HG02884 (cell line): ENCODE measurements around the gene KCNN2.

ENCODE experiments used
- ATAC-seq: cut with Tn5 transposase; IDR thresholded peaks from one replicate; pipeline ENCODE4 v1.9.1; 2021; ENCODE audit warnings: mild to moderate bottlenecking, moderate library complexity; ENCODE audit not compliant: unreplicated experiment

KCNN2 gene

DNA sequence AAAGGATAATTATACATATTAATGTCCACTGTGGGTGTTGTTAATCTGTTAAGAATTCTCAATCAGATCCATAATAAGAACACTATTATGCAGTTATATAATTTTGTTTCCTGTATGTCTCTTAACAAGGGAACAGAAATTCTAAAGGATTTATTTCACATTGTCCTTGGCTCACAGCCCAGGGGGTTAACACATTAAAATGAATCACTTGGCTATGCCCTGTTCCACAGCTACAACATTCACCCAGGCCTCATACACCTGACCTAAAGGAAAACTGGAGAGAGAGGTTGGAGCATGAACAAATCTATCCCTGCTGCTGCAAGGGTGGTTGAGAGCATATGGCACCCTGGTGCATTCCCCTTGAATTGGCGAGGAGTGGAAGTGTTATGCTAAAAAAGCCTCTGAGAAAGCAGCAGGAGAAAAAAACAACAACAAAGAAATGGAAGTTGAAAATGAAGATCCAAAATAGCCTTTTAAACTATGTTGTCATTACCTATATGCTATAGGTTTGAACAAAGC lies 116.0 kb downstream of the KCNN2 start:
- ATAC-seq, result no peak

DNA sequence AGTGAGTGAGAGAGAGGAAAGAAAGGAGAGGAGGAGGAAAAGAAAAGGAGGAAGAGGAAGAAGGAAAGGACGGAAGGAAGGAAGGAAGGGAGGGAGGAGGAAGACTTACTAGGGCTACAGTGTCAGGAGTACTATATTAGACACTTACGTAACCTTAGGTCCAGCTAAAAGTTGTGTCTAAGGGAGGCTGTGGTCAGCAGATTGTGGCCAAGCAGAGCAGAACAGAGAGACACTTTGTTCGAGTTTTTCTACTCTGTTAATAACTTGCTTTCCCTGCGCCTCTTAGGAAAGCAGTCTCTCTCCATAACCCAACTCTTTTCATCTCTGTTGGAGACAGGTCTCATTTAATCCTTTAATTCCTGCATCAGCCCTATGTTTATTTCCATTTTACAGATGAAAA lies 138.9 kb downstream of the KCNN2 start:
- no peak for ATAC-seq

- no peak for ATAC-seq
Observed at GRCh38 chr5:114504560-114504959, 142.7 kb downstream of the KCNN2 start.

DNA sequence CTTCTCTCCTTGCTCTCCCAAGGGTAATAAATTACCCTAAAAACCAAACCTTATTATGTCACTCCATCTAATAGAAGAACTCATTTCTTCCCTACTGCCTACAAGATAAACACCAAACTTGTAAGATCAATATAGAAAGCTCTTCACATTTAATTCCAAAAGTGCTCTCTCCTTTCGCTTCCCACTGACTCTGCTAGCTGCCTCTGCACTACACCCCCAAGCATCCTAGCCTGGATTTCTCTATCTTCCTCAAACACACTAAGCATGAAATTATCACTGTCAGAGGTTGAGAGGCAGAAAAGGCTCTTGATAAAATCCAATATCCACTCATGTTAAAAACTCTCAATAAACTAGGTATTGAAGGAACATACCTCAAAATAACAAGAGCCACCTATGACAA lies 162.4 kb downstream of the KCNN2 start:
- no peak for ATAC-seq

DNA sequence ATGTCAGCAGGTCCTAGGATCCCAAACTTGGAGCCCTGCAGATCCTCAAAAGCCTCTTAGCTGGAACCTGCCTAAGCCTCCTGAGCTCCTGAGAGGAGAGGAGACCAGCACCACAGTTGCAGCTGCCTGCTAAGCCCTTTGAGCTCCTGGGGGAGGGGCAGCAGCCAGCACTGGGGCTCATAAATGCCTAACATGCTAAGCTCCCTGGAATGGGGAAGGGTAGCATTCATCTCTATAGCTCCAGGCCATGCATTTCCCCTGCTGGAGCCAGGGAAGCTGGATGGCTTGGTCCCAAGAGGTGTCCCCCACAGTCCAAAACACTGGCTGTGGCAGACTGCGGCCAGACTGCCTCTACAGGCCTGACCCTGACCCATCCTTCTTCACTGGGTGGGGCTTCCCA lies 182.7 kb downstream of the KCNN2 start:
- no peak for ATAC-seq
